HG03025 (cell line): Measurements from ENCODE around the gene FGF3.

Source experiments
- ATAC-seq: cut with Tn5 transposase; IDR thresholded peaks from one replicate; pipeline ENCODE4 v1.9.1; 2021; ENCODE audit warnings: mild to moderate bottlenecking, moderate library complexity; ENCODE audit not compliant: unreplicated experiment, low FRiP score

FGF3 gene

GRCh38 chr11:69825941-69826340 is 6.7 kb upstream of the FGF3 start:
- no peak for ATAC-seq

DNA sequence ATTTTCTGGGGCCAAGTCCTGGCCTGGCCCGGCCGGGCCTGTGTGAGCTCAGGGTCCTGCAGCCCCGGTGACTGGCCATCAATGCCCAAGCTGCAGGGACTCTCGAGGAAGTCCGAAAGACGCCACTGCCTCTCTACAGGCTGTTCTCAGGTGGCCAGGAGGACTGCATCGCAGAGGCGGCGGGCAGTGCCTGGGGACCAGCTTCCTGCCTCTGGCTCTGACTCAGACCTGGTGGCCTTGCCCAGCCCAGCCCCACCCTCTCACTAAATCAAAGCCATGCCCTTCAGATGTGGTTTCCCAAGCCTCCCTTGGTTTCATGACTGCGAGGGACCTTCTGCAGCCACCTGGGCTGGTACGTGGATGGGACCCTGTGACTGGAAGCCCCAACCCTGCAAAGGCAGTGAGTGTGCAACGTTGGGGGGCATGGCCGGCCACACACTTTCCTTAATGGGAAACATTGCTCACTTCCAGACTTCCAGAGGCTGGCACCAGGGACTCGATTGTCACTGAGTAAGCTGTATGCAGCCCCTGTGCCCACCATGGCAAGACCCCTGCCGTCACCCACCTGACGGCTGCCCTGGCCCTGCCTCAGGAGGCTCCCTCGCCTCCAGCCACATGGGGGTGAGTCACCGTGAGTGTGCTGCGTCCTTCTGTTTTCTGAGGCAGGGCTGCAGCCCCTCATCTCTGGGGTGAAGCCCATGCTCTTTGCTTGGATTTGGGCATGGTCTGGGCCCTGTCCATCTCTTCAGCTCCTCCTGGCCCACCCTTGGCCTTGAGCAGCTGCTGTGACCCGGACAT is 6.0 kb upstream of the FGF3 start:
- no peak for ATAC-seq

GRCh38 chr11:69823641-69824265 is 4.5 kb upstream of the FGF3 start:
- ATAC-seq: no peak

DNA sequence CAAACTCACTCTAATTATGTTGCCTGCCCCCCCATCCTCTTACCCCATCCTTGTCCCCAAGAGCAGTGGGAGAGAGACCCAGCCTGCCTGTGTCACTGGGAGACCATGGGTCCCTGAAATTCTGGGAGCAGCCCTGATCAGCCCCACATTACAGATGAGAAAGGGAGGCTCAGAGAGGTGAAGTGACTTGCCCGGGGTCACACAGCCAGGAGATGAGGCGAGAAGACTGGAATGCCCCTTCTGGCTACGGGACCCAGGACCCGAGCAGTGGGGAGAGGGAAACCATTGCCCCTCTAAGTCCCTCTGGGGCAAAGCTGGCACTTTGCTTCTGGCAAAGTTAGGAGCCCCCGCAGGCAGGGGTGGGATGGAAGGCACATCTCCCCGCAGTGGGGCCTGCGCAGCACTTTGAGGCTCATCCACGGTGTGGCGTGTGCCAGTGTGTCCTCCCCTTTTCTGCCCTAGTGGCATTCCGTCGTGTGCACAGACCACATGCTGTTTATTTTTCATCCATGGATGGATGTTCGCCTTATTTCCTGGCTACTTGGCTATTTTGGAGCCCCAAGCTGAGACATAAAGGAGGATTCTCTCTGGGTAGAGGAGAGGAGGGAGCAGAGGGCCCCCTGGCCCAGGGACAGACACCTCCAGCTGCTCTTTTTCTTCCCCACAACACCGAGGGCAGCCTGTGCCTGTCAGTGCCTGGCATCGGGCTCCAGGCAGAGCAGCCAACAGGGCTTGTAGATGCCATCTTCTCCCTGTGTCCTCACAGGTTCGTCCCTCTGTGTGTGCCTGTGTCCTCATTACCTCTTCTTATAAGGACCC is 3.7 kb upstream of the FGF3 start:
- ATAC-seq: no peak

DNA sequence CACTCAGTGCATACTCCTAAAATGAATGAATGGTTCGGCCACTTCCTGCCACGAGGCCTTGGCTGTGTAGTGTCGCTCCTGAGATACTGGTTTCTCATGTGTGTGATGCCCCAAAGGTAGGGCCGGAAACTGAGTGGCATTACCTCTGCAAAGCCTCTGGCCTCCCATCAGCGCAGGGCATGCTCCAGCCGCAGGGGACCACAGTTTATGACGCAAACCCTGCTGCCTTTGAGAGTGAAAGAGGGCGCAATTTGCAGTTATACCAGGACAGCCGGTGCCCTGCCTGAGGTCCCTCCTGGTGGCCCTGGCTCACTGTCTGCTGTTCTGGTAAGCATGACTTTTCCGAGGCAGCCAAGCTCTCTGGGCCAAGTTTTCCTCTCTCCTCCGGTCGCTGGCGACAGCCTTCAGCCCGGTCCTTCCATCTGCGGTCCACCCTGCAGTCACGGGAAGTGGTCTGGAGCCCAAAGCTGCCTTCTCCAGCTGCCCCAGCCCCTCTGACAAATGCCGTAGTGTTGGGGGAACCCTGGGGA is 2.4 kb upstream of the FGF3 start:
- ATAC-seq: no peak

- ATAC-seq: no peak
Observed at GRCh38 chr11:69820441-69820840, 1.2 kb upstream of the FGF3 start.

DNA sequence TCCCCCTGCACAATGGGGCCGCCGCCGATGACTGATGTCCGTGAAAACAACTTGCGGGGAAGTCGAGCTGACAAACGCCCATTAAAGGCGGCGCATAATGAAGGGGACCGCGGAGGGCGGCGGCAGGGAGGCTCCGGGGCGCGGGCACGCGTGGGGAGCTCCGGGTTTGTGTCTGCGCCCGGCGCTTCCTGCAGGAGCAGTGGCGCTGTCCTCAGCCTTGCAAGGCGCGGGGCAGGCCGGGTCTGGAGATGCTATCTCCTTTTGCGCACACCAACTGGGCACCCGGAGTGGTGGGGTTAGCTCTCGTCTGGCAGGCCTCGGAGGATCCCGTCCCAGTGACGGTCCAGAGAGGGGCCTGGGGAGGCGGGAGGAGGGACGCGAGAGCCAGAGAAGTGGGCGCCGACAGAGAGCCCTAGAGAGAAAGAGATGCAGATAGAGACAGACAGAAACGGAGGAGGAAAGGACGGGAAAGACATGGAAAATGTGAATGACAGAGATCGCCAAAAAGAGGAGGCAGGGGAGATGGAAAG is 390 bp upstream of the FGF3 start:
- no peak for ATAC-seq

GRCh38 chr11:69818231-69818602 is 999 bp downstream of the FGF3 start:
- ATAC-seq: no peak

- no peak for ATAC-seq
Observed at GRCh38 chr11:69817265-69818230, 1.7 kb downstream of the FGF3 start.

DNA sequence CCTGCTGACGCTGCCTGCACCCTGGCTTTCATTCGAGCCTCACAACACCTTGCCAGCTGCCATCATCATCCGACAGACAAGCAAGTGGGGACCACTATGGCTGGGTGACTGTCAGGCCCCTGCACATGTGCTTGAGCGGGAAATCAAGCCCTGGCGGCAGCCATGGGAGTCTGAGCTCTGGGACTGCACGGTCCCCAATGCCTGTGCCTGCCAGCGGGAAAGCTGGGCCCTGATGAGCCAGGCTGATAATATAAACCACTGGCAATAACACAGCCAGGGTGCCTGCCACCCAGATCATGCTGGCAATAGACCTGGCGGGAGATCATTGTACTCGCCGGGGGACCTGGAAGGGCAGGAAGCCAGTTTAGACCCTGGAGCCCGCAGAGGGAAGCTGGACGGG is 2.5 kb downstream of the FGF3 start:
- no peak for ATAC-seq

DNA sequence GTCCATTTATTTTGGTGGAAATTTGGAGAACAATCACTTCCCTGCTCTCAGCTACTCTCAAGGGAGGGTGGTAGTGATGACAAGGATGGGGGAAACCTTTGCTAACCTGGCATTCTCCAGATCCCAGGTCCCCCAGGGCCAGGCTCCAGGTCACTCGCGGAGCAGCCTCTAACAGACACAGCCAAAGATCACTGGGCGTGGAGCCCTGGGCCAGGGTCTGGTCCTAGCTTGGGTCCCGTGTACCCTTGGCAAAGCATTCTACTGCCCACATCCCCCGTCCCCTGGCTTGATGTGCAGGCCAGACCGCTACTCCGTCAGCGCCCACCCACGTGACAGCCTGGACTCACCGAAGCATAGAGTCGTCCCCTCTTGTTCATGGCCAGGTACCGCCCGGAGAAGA is 3.2 kb downstream of the FGF3 start:
- no peak for ATAC-seq

DNA sequence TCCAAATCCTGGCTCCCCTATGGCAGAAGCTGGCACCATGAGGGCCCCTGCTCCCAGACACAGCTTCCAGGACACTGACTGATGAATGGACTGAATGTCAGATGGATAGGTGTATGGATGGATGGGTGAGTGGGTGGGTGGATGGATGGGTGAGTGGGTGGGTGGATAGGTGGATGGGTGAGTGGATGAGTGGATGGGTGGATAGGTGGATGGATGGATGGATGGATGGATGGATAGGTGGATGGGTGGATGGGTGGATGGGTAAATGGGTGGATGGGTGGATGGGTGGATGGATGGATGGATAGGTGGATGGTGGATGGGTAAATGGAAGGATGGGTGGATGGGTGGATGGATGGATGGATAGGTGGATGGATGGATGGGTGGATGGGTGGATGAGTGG is 4.3 kb downstream of the FGF3 start:
- no peak for ATAC-seq

DNA sequence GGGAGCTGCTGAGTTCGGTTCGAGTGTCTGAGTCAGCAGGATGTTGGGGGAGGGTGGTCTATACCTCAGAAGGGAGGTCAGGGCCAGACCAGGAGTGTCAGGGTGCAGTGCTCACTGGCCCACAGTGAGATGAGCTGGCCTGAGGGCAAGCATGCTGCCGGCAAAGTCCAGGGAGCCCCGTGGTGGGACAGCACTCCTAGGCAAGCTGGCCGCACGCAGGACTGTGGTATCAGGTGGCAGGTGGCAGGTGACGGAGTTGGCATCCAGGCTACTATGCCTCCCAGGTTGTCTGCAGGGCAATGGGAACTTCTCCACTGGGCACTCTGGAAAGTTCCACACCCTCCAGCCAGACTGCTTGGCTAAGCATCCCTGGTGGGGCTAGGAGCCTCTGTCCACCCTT is 4.8 kb downstream of the FGF3 start:
- no peak for ATAC-seq

GRCh38 chr11:69813839-69814238 is 5.4 kb downstream of the FGF3 start:
- no peak for ATAC-seq

GRCh38 chr11:69812946-69813345 is 6.3 kb downstream of the FGF3 start:
- ATAC-seq: no peak

DNA sequence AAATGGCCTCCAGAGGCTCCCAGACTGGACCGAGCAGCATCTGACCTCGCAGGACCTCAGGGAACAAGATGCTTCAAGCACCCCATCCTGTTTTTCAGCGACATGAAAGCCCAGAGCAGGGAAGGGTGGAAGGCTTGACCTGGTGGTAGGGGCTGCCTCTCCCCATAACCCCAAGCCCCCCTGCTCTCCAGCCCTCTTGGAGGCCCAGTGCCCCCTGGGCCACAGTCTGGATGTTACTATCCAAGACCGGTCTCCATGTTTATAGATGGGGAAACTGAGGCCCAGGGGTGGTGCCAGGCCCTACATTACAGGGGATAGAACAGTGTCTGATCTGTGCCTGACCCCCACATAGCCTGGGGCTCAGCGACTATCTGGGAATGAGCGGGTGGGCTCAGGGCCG is 7.0 kb downstream of the FGF3 start:
- ATAC-seq: no peak

- no peak for ATAC-seq
Observed at GRCh38 chr11:69811431-69811830, 7.8 kb downstream of the FGF3 start.

DNA sequence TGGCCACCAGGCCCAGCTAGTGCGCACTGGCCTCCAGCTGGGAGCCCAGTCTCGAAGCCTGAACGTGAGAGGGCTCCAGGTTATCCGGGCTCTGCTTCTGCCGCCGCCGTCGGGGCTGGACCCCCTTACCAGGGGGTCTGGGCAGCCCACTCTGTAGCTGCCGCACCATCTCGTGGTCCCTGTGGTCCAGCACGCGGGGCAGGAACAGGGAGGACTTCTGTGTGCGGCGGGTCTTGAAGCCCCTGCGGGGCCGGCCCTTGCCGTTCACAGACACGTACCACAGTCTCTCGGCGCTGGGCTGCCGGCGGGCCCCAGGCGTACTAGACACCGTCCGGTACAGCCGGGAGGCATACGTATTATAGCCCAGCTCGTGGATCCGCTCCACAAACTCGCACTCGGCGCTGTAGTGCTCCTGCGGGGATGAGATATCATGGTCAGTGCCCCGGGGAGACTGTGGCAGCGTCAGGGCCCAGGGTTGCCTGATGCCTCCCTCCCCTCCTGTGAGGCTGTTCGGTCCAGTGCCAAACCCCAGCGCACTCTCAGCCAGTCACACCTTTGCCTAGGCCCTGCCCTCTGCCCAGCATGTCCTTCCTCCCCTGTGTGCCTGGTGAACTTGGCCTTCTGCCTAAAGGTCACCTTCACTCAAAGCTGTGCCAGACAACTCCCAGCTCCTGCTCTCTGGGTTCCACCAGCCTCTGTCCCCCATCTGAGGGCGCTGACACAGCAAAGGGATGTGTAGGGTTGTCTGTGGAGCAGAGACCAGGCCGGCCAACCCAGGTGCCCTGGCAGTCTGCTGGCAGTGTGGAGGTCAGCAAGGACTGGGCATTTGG is 8.7 kb downstream of the FGF3 start:
- no peak for ATAC-seq

- no peak for ATAC-seq
Observed at GRCh38 chr11:69808667-69809086, 10.5 kb downstream of the FGF3 start.
